PC-3 (cell line): ENCODE measurements around the gene PROSER2.

ENCODE experiments used
- CTCF ChIP-seq: fragments of 300-600 bp; sonication (generic); conservative IDR thresholded peaks from 2 replicates; pipeline ENCODE4 v1.5.1; 2017; ENCODE audit warnings: antibody characterized with exemption, low read depth, mild to moderate bottlenecking, low read length
- EZH2 ChIP-seq: fragments of 300-600 bp; sonication (generic); IDR thresholded peaks from one replicate; pipeline ENCODE4 v1.6.1; 2017; ENCODE audit warnings: antibody characterized with exemption, mild to moderate bottlenecking, low read length; ENCODE audit not compliant: unreplicated experiment
- EZH2phosphoT487 ChIP-seq: fragments of 300-600 bp; sonication (generic); IDR thresholded peaks from 2 replicates; pipeline ENCODE4 v1.6.1; 2018; ENCODE audit warnings: mild to moderate bottlenecking, antibody characterized with exemption, low read length, borderline replicate concordance

DNA sequence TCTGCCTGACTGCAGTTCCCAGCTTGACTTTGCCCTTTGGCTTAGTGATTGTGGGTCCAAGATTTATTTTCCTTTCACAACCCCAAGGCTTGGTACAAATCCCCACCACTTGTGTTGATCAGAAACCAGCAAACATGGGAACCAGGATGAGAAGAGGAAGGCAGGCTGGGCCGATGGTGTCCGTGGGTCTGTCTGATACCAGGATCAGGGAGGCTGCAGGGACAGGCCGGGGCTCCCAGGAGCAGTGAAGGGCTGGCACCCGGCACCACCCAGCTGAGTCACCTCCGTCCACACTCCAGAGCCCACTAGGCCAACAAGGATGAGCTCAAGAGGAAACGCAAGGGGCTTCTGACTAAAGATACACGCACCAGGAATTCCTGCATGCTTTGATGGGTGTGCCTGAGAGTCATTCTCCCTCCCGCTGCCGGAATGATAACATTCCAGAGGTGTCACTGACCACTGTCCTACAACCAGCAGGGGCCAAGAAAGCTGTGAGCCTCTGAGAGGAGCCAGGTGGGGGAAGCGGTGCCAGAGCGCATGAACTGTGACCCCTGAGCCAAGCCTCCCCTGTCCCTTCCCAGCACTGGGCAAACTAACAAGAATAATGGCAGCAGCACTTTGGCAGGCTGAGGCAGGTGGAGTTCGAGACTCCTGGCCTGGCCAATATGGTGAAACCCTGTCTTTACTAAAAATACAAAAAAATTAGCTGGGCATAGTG lies 29.2 kb upstream of the PROSER2 start:
- TF ChIP-seq EZH2 (no peak), CTCF (no peak), EZH2phosphoT487 (no peak)
